SK-N-DZ (cell line): ENCODE measurements around the gene DYRK4.
A peak's percentile ranks its signal among the peaks of the same experiment; 100 is the strongest.

Experiments used
- DNase-seq: peaks from one replicate; pipeline ENCODE4 v3.0.0-alpha.2; 2015; ENCODE audit warnings: low spot score

DYRK4 gene

GRCh38 chr12:4610481-4610880, 48.5 kb downstream of the DYRK4 start:
- DNase-seq, result no peak

- no peak for DNase-seq
Observed at GRCh38 chr12:4615667-4616066, 53.7 kb downstream of the DYRK4 start.

GRCh38 chr12:4621511-4621910, 59.5 kb downstream of the DYRK4 start:
- no peak for DNase-seq

- no peak for DNase-seq
Observed at GRCh38 chr12:4626543-4626942, 64.5 kb downstream of the DYRK4 start.

- no peak for DNase-seq
Observed at GRCh38 chr12:4628406-4628805, 66.4 kb downstream of the DYRK4 start.

GRCh38 chr12:4630262-4630661, 68.3 kb downstream of the DYRK4 start:
- DNase-seq, result no peak

- no peak for DNase-seq
Observed at GRCh38 chr12:4643747-4644146, 81.7 kb downstream of the DYRK4 start.

- DNase-seq, result no peak
Observed at GRCh38 chr12:4645023-4645422, 83.0 kb downstream of the DYRK4 start.

GRCh38 chr12:4648104-4648500, 86.1 kb downstream of the DYRK4 start:
- no peak for DNase-seq

- peak; percentile 88 for DNase-seq
Observed at GRCh38 chr12:4648501-4649357, 86.7 kb downstream of the DYRK4 start, which contains the start of the genes AKAP3 and NDUFA9. AKAP3 (minus strand) TSS chr12:4649051; CDS start chr12:4638196, 10,855 bp downstream. NDUFA9 (plus strand) TSS chr12:4649114; CDS start chr12:4649127, 13 bp downstream.

GRCh38 chr12:4649358-4649661, 87.3 kb downstream of the DYRK4 start:
- no peak for DNase-seq

- DNase-seq, result no peak
Observed at GRCh38 chr12:4653257-4653656, 91.2 kb downstream of the DYRK4 start.

- no peak for DNase-seq
Observed at GRCh38 chr12:4653691-4654090, 91.7 kb downstream of the DYRK4 start.
